ENCODE data around the gene MRPL19. TPM values are rescaled to one million over a fixed set of nuclear protein-coding genes. Genes with fewer than 3 reads are reported as not detected.

Gene MRPL19
- total and polyA plus RNA-seq, 2 of the 13 experiments (the other 11 are each of a cell fraction or from before 2014, with no cell fraction given), result 43.2 to 163 TPM

DNA sequence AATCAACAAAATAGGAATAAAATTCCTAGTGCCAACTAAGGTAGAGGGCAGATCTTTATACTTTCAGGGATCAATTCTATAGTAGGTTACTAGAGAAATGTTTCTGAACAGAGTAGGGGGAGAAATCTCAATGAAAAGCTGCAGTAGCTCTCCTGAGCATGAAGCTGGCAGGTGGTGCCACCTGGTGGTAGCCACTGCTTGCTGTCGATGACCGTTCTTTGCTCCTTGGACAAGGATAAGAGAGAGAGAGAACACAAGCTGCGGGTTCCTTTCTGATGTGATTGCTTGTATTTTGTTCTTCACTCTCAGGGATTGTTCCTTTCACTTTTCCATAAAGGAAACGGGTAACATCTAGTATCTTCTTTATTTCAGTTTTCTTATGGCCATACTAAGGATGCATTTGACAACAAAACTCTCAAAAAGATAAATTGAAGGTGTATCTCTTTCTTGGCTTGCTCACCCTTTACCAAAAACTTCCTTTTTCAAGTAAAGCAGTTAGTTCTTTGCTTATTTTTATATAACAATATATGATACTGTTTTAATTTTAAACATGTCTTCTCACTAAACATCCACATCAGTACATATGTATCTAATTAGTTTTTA lies 18.6 kb upstream of the MRPL19 start (continued):
- TF ChIP-seq ATF4 (CRISPR knock-in tag; IDR thresholded peaks at IDR 0.05) (no peak), HMG20A (CRISPR knock-in tag; IDR thresholded peaks at IDR 0.05; ENCODE audit: borderline replicate concordance) (no peak), HNRNPLL (IDR thresholded peaks at IDR 0.05; ENCODE audit: low read depth, low read length, poor library complexity, severe bottlenecking) (no peak), SMARCE1 (IDR thresholded peaks at IDR 0.05; ENCODE audit: borderline replicate concordance) (no peak), ZNF10 (CRISPR knock-in tag; IDR thresholded peaks at IDR 0.05; ENCODE audit: borderline replicate concordance, low read depth) (no peak), SALL1 (CRISPR knock-in tag; IDR thresholded peaks at IDR 0.05) (0 out of 2 replicates have a peak, but pooled peaks have one; percentile 22), THAP11 (CRISPR knock-in tag; IDR thresholded peaks at IDR 0.05) (peak; percentile 44; the same call in 1 of the 2 replicates), ZBTB3 (CRISPR knock-in tag; IDR thresholded peaks at IDR 0.05; ENCODE audit: borderline replicate concordance, low read depth) (no peak), ZNF24 (IDR thresholded peaks at IDR 0.05) (no peak), ERF (CRISPR knock-in tag; IDR thresholded peaks at IDR 0.05) (peak; percentile 63; the same call in 1 of the 2 replicates), ZNF614 (CRISPR knock-in tag; IDR thresholded peaks at IDR 0.05; ENCODE audit: borderline replicate concordance) (0 out of 2 replicates have a peak, but pooled peaks have one; percentile 40), SIN3A (IDR thresholded peaks at IDR 0.05; ENCODE audit: borderline replicate concordance, low read depth, low read length) (no peak), PPARG (CRISPR knock-in tag; conservative IDR thresholded peaks at IDR 0.05) (peak; percentile 52; the same call in 1 of the 2 replicates), ZNF331 (CRISPR knock-in tag; IDR thresholded peaks at IDR 0.05) (0 out of 2 replicates have a peak, but pooled peaks have one; percentile 47), YY1 (IDR thresholded peaks at IDR 0.05; ENCODE audit: insufficient read depth, insufficient replicate concordance, low read depth, low read length) (peak; percentile 38), TEAD3 (CRISPR knock-in tag; optimal IDR thresholded peaks at IDR 0.05; ENCODE audit: borderline replicate concordance) (peak; percentile 32), THAP9 (CRISPR knock-in tag; IDR thresholded peaks at IDR 0.05; ENCODE audit: borderline replicate concordance) (no peak)
- TF ChIP-seq, protein P1, sequence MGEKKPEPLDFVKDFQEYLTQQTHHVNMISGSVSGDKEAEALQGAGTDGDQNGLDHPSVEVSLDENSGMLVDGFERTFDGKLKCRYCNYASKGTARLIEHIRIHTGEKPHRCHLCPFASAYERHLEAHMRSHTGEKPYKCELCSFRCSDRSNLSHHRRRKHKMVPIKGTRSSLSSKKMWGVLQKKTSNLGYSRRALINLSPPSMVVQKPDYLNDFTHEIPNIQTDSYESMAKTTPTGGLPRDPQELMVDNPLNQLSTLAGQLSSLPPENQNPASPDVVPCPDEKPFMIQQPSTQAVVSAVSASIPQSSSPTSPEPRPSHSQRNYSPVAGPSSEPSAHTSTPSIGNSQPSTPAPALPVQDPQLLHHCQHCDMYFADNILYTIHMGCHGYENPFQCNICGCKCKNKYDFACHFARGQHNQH (CRISPR knock-in tag; IDR thresholded peaks at IDR 0.05), result peak; percentile 66; the same call in 1 of the 2 replicates
- TF ChIP-seq, protein P2, sequence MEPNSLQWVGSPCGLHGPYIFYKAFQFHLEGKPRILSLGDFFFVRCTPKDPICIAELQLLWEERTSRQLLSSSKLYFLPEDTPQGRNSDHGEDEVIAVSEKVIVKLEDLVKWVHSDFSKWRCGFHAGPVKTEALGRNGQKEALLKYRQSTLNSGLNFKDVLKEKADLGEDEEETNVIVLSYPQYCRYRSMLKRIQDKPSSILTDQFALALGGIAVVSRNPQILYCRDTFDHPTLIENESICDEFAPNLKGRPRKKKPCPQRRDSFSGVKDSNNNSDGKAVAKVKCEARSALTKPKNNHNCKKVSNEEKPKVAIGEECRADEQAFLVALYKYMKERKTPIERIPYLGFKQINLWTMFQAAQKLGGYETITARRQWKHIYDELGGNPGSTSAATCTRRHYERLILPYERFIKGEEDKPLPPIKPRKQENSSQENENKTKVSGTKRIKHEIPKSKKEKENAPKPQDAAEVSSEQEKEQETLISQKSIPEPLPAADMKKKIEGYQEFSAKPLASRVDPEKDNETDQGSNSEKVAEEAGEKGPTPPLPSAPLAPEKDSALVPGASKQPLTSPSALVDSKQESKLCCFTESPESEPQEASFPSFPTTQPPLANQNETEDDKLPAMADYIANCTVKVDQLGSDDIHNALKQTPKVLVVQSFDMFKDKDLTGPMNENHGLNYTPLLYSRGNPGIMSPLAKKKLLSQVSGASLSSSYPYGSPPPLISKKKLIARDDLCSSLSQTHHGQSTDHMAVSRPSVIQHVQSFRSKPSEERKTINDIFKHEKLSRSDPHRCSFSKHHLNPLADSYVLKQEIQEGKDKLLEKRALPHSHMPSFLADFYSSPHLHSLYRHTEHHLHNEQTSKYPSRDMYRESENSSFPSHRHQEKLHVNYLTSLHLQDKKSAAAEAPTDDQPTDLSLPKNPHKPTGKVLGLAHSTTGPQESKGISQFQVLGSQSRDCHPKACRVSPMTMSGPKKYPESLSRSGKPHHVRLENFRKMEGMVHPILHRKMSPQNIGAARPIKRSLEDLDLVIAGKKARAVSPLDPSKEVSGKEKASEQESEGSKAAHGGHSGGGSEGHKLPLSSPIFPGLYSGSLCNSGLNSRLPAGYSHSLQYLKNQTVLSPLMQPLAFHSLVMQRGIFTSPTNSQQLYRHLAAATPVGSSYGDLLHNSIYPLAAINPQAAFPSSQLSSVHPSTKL (CRISPR knock-in tag; IDR thresholded peaks at IDR 0.05), result peak; percentile 46; the same call in 1 of the 2 replicates

All from HepG2 (cell line).